H9 (cell line): ENCODE results near the gene SH2D6. TPM values are rescaled to one million over a fixed set of nuclear protein-coding genes. Genes with fewer than 3 reads are reported as not detected.
A peak's percentile ranks its signal among the peaks of the same experiment; 100 is the strongest.

Experiments
- DNase-seq: peaks from one replicate; pipeline ENCODE4 v3.0.0-alpha.2; 2017
- H2AFZ ChIP-seq: one replicate; pipeline ENCODE4 v1.6.1; 2013; ENCODE audit warnings: mild to moderate bottlenecking, low read length, control low read depth, moderate library complexity
- H2AK5ac ChIP-seq: 2 replicates; pipeline ENCODE4 v1.6.1; 2013; ENCODE audit warnings: low read length, control low read depth, mixed read lengths; ENCODE audit not compliant: insufficient read length
- H2BK120ac ChIP-seq: one replicate; pipeline ENCODE4 v1.6.1; 2013; ENCODE audit warnings: low read depth, mild to moderate bottlenecking, low read length, control low read depth, inconsistent platforms; ENCODE audit not compliant: poor library complexity, severe bottlenecking
- H2BK12ac ChIP-seq: 2 replicates; pipeline ENCODE4 v1.6.1; 2013; ENCODE audit warnings: low read length, control low read depth, mixed read lengths, low read depth; ENCODE audit not compliant: insufficient read length
- H2BK15ac ChIP-seq: 2 replicates; pipeline ENCODE4 v1.6.1; 2013; ENCODE audit warnings: low read depth, low read length, control low read depth
- H2BK20ac ChIP-seq: one replicate; pipeline ENCODE4 v1.6.1; 2013; ENCODE audit warnings: low read depth, mild to moderate bottlenecking, low read length, control low read depth, inconsistent platforms; ENCODE audit not compliant: poor library complexity, severe bottlenecking
- H2BK5ac ChIP-seq: 2 replicates; pipeline ENCODE4 v1.6.1; 2013; ENCODE audit warnings: low read length, control low read depth, mixed read lengths; ENCODE audit not compliant: insufficient read length
- H3K14ac ChIP-seq: 2 replicates; pipeline ENCODE4 v1.6.1; 2013; ENCODE audit warnings: low read length, control low read depth; ENCODE audit not compliant: insufficient read depth
- H3K18ac ChIP-seq: 2 replicates; pipeline ENCODE4 v1.6.1; 2013; ENCODE audit warnings: low read depth, mild to moderate bottlenecking, mixed read lengths, low read length, control low read depth; ENCODE audit not compliant: insufficient read length
- H3K23ac ChIP-seq: 2 replicates; pipeline ENCODE4 v1.6.1; 2013; ENCODE audit warnings: low read length, control low read depth, mixed read lengths, low read depth; ENCODE audit not compliant: insufficient read length
- H3K23me2 ChIP-seq: 2 replicates; pipeline ENCODE4 v1.6.1; 2013; ENCODE audit warnings: low read depth, mild to moderate bottlenecking, mixed read lengths, low read length, control low read depth; ENCODE audit not compliant: insufficient read length, poor library complexity, severe bottlenecking
- H3K27ac ChIP-seq: 2 replicates; pipeline ENCODE4 v1.5.1; 2013; ENCODE audit warnings: low read length, control low read depth, mixed read lengths, low read depth; ENCODE audit not compliant: insufficient read length
- H3K27me3 ChIP-seq: 2 replicates; pipeline ENCODE4 v1.6.1; 2013; ENCODE audit warnings: low read length, control low read depth, inconsistent platforms; ENCODE audit not compliant: insufficient read depth
- H3K4ac ChIP-seq: 2 replicates; pipeline ENCODE4 v1.6.1; 2013; ENCODE audit warnings: low read depth, mild to moderate bottlenecking, control low read depth, inconsistent platforms, low read length, moderate library complexity
- H3K4me1 ChIP-seq: 2 replicates; pipeline ENCODE4 v1.6.1; 2013; ENCODE audit warnings: low read length, control low read depth, inconsistent platforms; ENCODE audit not compliant: insufficient read depth
- H3K4me2 ChIP-seq: 2 replicates; pipeline ENCODE4 v1.6.1; 2013; ENCODE audit warnings: low read length, control low read depth, mixed read lengths; ENCODE audit not compliant: insufficient read length, insufficient read depth
- H3K56ac ChIP-seq: 2 replicates; pipeline ENCODE4 v1.6.1; 2013; ENCODE audit warnings: low read depth, mild to moderate bottlenecking, mixed read lengths, low read length, control low read depth; ENCODE audit not compliant: insufficient read length
- H3K79me1 ChIP-seq: 2 replicates; pipeline ENCODE4 v1.6.1; 2013; ENCODE audit warnings: low read depth, mild to moderate bottlenecking, moderate library complexity, low read length, control low read depth, inconsistent platforms; ENCODE audit not compliant: insufficient read depth, poor library complexity, severe bottlenecking
- H3K79me2 ChIP-seq: 2 replicates; pipeline ENCODE4 v1.6.1; 2013; ENCODE audit warnings: low read length, control low read depth, inconsistent platforms; ENCODE audit not compliant: insufficient read depth
- H3K9ac ChIP-seq: 2 replicates; pipeline ENCODE4 v1.6.1; 2013; ENCODE audit warnings: low read length, control low read depth, mixed read lengths; ENCODE audit not compliant: insufficient read length; ENCODE audit errors: extremely low read depth
- H3K9me3 ChIP-seq: one replicate; pipeline ENCODE4 v1.6.1; 2013; ENCODE audit warnings: low read depth, low read length, inconsistent platforms; ENCODE audit not compliant: control insufficient read depth
- H3T11ph ChIP-seq: one replicate; pipeline ENCODE4 v1.6.1; 2013; ENCODE audit warnings: mild to moderate bottlenecking, low read length, control low read depth, inconsistent platforms
- H4K20me1 ChIP-seq: one replicate; pipeline ENCODE4 v1.6.1; 2013; ENCODE audit not compliant: control insufficient read depth, insufficient read length, insufficient read depth
- H4K5ac ChIP-seq: 2 replicates; pipeline ENCODE4 v1.6.1; 2013; ENCODE audit warnings: low read depth, mild to moderate bottlenecking, mixed read lengths, low read length, control low read depth; ENCODE audit not compliant: insufficient read length
- H4K8ac ChIP-seq: replicated peaks from 2 replicates; pipeline ENCODE4 v1.6.1; 2013; ENCODE audit warnings: low read length, control low read depth, mixed read lengths, low read depth; ENCODE audit not compliant: insufficient read length
- H4K91ac ChIP-seq: 2 replicates; pipeline ENCODE4 v1.6.1; 2013; ENCODE audit warnings: low read depth, mild to moderate bottlenecking, moderate library complexity, mixed read lengths, low read length, control low read depth; ENCODE audit not compliant: insufficient read length
- H3K27ac Mint-ChIP-seq, 3 experiments: 2 replicates in 2 of 3; 3 replicates in 1 of 3; pipeline ENCODE4 v1.8.0; 2020 to 2021; ENCODE audit warnings: mixed read lengths in 3 of 3, mild to moderate bottlenecking in 1 of 3, moderate library complexity in 1 of 3
- H3K27me3 Mint-ChIP-seq: 2 replicates; pipeline ENCODE4 v1.8.0; 2021; ENCODE audit warnings: low read depth, mild to moderate bottlenecking, moderate library complexity, mixed read lengths
- H3K36me3 Mint-ChIP-seq, 3 experiments: 2 replicates in 2 of 3; 3 replicates in 1 of 3; pipeline ENCODE4 v1.8.0; 2020 to 2021; ENCODE audit warnings: low read depth in 3 of 3, mixed read lengths in 3 of 3; ENCODE audit not compliant: insufficient read depth in 1 of 3
- H3K4me1 Mint-ChIP-seq, 2 experiments: 2 replicates each; pipeline ENCODE4 v1.8.0; 2020; ENCODE audit warnings: mixed read lengths in 2 of 2
- H3K4me3 Mint-ChIP-seq, 2 experiments: 2 replicates in 1 of 2; 3 replicates in 1 of 2; pipeline ENCODE4 v1.8.0; 2020 to 2021; ENCODE audit warnings: mild to moderate bottlenecking in 2 of 2, mixed read lengths in 2 of 2, moderate library complexity in 1 of 2
- H3K9me3 Mint-ChIP-seq, 2 experiments: 2 replicates in 1 of 2; 3 replicates in 1 of 2; pipeline ENCODE4 v1.8.0; 2020; ENCODE audit warnings: mild to moderate bottlenecking in 2 of 2, mixed read lengths in 2 of 2, moderate library complexity in 1 of 2
- CTCF ChIP-seq: fragments of 200-600 bp; sonication (generic); conservative IDR thresholded peaks from 3 replicates; pipeline ENCODE4 v1.8.0; 2021; ENCODE audit warnings: antibody characterized with exemption, mild to moderate bottlenecking
- WGBS: extraction: QIAGEN DNeasy Blood & Tissue Kit; methylation state at CpG from one replicate; pipeline ENCODE4 v1.1.7; 2013; ENCODE audit warnings: missing lambda C conversion rate, low lambda C conversion rate, mixed read lengths; ENCODE audit not compliant: insufficient read length; ENCODE audit errors: extremely low coverage; 5-methylcytosine and 5-hydroxymethylcytosine counted together
- total RNA-seq: library from RNA; stranded (reverse); gene quantifications from 2 replicates; pipeline ENCODE4 v1.2.1, GENCODE V29; 2021

SH2D6 gene
- total RNA-seq, 1 experiment from 2014 or later: 0.61 TPM

DNA sequence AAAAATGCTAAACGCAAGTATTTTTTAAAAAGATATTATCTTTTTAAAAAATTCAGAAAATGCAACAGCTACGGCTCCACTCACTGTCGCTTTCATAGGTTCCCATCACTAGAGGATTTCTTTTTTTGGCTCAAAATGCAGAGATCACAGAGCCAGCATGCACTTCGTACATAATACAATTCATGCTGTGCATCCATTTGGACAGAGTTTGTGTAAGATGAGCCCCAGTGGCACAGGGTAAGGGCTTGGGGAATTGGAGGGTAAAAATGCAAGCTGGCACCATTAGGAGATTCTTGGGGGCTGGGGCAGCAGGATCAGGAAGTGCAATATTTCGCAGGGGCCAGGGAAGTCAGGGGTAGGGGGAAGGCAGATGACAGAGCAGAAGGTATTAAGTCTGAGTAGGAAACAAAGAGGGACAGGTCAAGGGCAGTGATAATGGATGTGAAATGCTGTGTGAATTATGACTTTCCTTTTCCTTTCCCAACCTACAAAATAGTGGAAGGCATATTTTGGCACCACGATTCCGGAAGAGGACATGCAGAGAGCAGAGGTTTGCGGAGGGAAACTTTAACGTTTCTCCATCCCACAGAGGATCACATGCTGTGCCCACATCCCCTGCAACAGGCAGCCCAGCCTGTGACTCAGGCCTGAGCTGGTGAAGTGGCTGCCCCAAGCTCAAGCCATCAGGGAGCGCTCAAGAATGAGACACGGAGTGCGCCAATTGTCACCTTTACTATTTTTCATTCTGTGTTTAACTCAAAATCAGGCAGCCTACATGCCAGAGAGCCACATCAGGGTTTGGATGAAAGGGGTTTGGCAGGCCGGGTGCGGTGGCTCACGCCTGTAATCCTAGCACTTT lies 13.1 kb upstream of the SH2D6 start:
- TF ChIP-seq CTCF: no peak
- WGBS: no CpG with 5 or more reads among the region's 15 CpGs
- Histone ChIP-seq H3K27ac (no peak overlapping the region), H3K4ac (no peak overlapping the region), H2BK20ac (no peak overlapping the region), H3K23me2 (no peaks in the 10 kb centered on the region), H4K91ac (no peak overlapping the region), H3K9ac (no peak overlapping the region), H3K14ac (no peak overlapping the region), H2AFZ (no peak overlapping the region), H2AK5ac (no peak overlapping the region), H2BK5ac (no peak overlapping the region), H3K79me2 (no peaks in the 10 kb centered on the region), H3K23ac (no peak overlapping the region), H2BK15ac (no peak overlapping the region), H3K9me3 (no peaks in the 10 kb centered on the region), H3T11ph (no peak overlapping the region), H3K27me3 (no peaks in the 10 kb centered on the region), H2BK12ac (no peak overlapping the region), H3K56ac (no peak overlapping the region), H4K20me1 (no peaks in the 10 kb centered on the region), H3K4me2 (no peak overlapping the region), H3K79me1 (no peaks in the 10 kb centered on the region), H3K18ac (no peak overlapping the region), H4K5ac (no peak overlapping the region), H3K4me1 (peaks cover 18% of the 10 kb centered on the region), H4K8ac (no peak overlapping the region), H2BK120ac (no peak overlapping the region)
- H3K36me3 Mint-ChIP-seq: peaks cover 2 to 15% (median 7%) of the 10 kb centered on the region in 3 experiments; a peak in 4 of 7 replicates
- H3K4me3 Mint-ChIP-seq: no peak overlapping the region
- H3K9me3 Mint-ChIP-seq: peaks cover 6 to 14% of the 10 kb centered on the region in 2 experiments; a peak in 4 of 5 replicates
- no peak for DNase-seq
- peaks cover 28 to 33% of the 10 kb centered on the region in 2 experiments for H3K4me1 Mint-ChIP-seq
- H3K27ac Mint-ChIP-seq: peak overlapping the region; percentile 32 to 83 (median 42); a peak in 5 of 7 replicates
- H3K27me3 Mint-ChIP-seq: no peaks in the 10 kb centered on the region
